Measurements from ENCODE around the gene CASP8AP2.

- TF ChIP-seq CTCF (IDR thresholded peaks at IDR 0.05) (no peak), ZFX (IDR thresholded peaks at IDR 0.05; ENCODE audit: borderline replicate concordance) (no peak)
Measured at GRCh38 chr6:89805814-89806371, 23.8 kb upstream of the CASP8AP2 start.
